HL-60 (cell line): ENCODE data around the gene LDOC1.
"Not testable (repeated sequence)": the region's sequence is repeated elsewhere in the genome, so short reads cannot be mapped to it uniquely, and the experiment has no call there.

Experiments
- DNase-seq, 2 experiments: peaks; one replicate each; pipeline ENCODE4 v3.0.0-alpha.2; 2010 to 2020; ENCODE audit warnings: low read depth in 1 of 2, low spot score in 1 of 2
- H3K27ac ChIP-seq: fragments of 250-450 bp; sonication (Bioruptor Pico); replicated peaks from 2 replicates; pipeline ENCODE4 v1.5.1; 2020; ENCODE audit warnings: mild to moderate bottlenecking, moderate library complexity
- H3K27me3 ChIP-seq: fragments of 250-450 bp; sonication (Bioruptor Pico); 2 replicates; pipeline ENCODE4 v1.5.1; 2021; ENCODE audit warnings: mild to moderate bottlenecking, moderate library complexity; ENCODE audit not compliant: insufficient read depth, poor library complexity, severe bottlenecking
- H3K4me3 ChIP-seq: replicated peaks from 2 replicates; pipeline ENCODE4 v1.5.1; 2011; ENCODE audit warnings: mild to moderate bottlenecking, control low read depth, low read length; ENCODE audit not compliant: insufficient read depth
- CTCF ChIP-seq: IDR thresholded peaks from one replicate; pipeline ENCODE4 v1.5.1; 2011; ENCODE audit warnings: low read length, control low read depth, inconsistent platforms; ENCODE audit not compliant: insufficient read depth
- GABPA ChIP-seq: IDR thresholded peaks from 2 replicates; pipeline ENCODE4 v1.6.1; 2012; ENCODE audit warnings: low read depth
- POLR2AphosphoS5 ChIP-seq: IDR thresholded peaks from 2 replicates; pipeline ENCODE4 v1.6.1; 2012; ENCODE audit warnings: low read depth
- SPI1 ChIP-seq: IDR thresholded peaks from 2 replicates; pipeline ENCODE4 v1.6.1; 2012; ENCODE audit warnings: low read depth, mild to moderate bottlenecking, borderline replicate concordance
- TF ChIP-seq, protein P1 (sequence below): IDR thresholded peaks from 2 replicates; pipeline ENCODE4 v1.6.1; 2012; ENCODE audit warnings: low read depth; ENCODE audit not compliant: insufficient replicate concordance

Gene LDOC1

DNA sequence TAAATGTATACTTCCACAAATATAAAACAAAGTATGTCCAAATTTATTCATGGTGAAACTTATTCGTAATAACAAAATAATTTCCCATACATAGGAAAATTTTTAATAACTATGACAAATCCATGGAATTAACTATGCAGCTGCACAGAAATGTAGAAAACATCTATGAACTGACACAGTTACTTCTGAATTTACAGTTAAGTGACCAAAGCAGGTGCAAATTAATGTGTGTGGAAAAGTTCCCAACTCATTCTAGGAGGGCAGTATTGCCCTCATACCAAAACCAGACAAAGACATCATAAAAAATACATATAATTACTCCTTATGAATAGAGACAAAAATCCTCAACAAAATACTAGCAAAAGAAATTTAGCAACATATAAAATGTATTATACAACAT, 12.5 kb downstream of the LDOC1 start:
- no peaks in the 10 kb centered on the region for H3K27me3 ChIP-seq
- TF ChIP-seq POLR2AphosphoS5 (no peak), SPI1 (no peak), CTCF (no peak), GABPA (no peak)
- TF ChIP-seq, protein P1, sequence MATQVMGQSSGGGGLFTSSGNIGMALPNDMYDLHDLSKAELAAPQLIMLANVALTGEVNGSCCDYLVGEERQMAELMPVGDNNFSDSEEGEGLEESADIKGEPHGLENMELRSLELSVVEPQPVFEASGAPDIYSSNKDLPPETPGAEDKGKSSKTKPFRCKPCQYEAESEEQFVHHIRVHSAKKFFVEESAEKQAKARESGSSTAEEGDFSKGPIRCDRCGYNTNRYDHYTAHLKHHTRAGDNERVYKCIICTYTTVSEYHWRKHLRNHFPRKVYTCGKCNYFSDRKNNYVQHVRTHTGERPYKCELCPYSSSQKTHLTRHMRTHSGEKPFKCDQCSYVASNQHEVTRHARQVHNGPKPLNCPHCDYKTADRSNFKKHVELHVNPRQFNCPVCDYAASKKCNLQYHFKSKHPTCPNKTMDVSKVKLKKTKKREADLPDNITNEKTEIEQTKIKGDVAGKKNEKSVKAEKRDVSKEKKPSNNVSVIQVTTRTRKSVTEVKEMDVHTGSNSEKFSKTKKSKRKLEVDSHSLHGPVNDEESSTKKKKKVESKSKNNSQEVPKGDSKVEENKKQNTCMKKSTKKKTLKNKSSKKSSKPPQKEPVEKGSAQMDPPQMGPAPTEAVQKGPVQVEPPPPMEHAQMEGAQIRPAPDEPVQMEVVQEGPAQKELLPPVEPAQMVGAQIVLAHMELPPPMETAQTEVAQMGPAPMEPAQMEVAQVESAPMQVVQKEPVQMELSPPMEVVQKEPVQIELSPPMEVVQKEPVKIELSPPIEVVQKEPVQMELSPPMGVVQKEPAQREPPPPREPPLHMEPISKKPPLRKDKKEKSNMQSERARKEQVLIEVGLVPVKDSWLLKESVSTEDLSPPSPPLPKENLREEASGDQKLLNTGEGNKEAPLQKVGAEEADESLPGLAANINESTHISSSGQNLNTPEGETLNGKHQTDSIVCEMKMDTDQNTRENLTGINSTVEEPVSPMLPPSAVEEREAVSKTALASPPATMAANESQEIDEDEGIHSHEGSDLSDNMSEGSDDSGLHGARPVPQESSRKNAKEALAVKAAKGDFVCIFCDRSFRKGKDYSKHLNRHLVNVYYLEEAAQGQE = no peak
- no peak overlapping the region for H3K27ac ChIP-seq
- DNase-seq = no peak
- H3K4me3 ChIP-seq = no peak overlapping the region

- no peak for TF ChIP-seq GABPA
- TF ChIP-seq, protein P1 = no peak
- TF ChIP-seq POLR2AphosphoS5 = no peak
- no peak for TF ChIP-seq SPI1
- no peak for TF ChIP-seq CTCF
- Histone ChIP-seq H3K27ac (no peak overlapping the region), H3K27me3 (no peaks in the 10 kb centered on the region), H3K4me3 (no peak overlapping the region)
- DNase-seq = no peak
Measured at GRCh38 chrX:141158084-141158483, 18.8 kb downstream of the LDOC1 start.

- H3K27ac ChIP-seq, H3K27me3 ChIP-seq, H3K4me3 ChIP-seq, DNase-seq: not testable (repeated sequence)
Measured at GRCh38 chrX:141155231-141155630, 21.7 kb downstream of the LDOC1 start.

DNA sequence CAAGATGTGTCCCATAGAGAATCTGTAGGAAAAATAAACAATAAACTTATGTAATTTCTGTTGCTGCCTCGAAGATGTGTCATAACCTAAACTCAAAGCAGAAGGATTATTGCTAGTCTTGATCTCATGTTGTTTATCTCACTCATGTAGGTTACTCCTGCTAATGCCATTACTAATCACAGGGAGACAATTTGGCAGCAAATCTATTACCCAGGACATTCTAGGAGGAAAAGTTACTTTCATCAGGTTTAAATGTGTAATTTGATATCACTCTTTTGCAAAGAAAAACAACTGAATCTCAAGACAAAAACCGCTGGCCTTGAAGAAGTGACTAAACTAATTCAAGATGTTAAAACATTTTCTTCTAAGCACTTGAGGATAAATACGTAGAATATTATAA, 34.0 kb downstream of the LDOC1 start:
- DNase-seq = no peak
- Histone ChIP-seq H3K27ac (no peak overlapping the region), H3K4me3 (no peak overlapping the region), H3K27me3 (no peaks in the 10 kb centered on the region)
- TF ChIP-seq CTCF (no peak), POLR2AphosphoS5 (no peak), GABPA (no peak), SPI1 (no peak)
- TF ChIP-seq, protein P1 = no peak
